MCF 10A (cell line): ENCODE data around the gene CHD9. TPM values are rescaled to one million over a fixed set of nuclear protein-coding genes. Genes with fewer than 3 reads are reported as not detected.
"Not testable (repeated sequence)": the region's sequence is repeated elsewhere in the genome, so short reads cannot be mapped to it uniquely, and the experiment has no call there.

ENCODE experiments used
- BruUV-seq: library from RNA; stranded (reverse); fragments of 400-500 nt; replicated peaks from 2 replicates; lab custom pipeline; 2021; lab: Mats Ljungman, UMichigan
- CTCF ChIA-PET: fragments of 300-600 bp; sonication (Branson Sonifier 250); formaldehyde crosslinking; extraction: SDS; loops from one replicate; lab custom pipeline; 2021; ENCODE audit warnings: antibody characterized with exemption, inconsistent platforms; lab: Yijun Ruan, JAX
- POLR2A ChIA-PET: fragments of 300-600, 350-650 bp; sonication (Branson Sonifier 250); formaldehyde crosslinking; extraction: SDS; loops from one replicate; lab custom pipeline; 2020; ENCODE audit warnings: antibody characterized with exemption, inconsistent platforms; lab: Yijun Ruan, JAX
- DNase-seq: peaks from one replicate; pipeline ENCODE4 v3.0.0-alpha.2; 2018; ENCODE audit not compliant: unreplicated experiment
- H3K27ac Mint-ChIP-seq: one replicate; pipeline ENCODE4 v1.8.0; 2022; ENCODE audit warnings: mild to moderate bottlenecking, low read depth, mixed read lengths; ENCODE audit not compliant: unreplicated experiment
- H3K27me3 Mint-ChIP-seq: one replicate; pipeline ENCODE4 v1.8.0; 2022; ENCODE audit warnings: mixed read lengths; ENCODE audit not compliant: insufficient read depth, unreplicated experiment
- H3K36me3 Mint-ChIP-seq: one replicate; pipeline ENCODE4 v1.8.0; 2022; ENCODE audit warnings: mild to moderate bottlenecking, moderate library complexity, mixed read lengths; ENCODE audit not compliant: insufficient read depth, unreplicated experiment
- H3K4me1 Mint-ChIP-seq: one replicate; pipeline ENCODE4 v1.8.0; 2022; ENCODE audit warnings: mixed read lengths; ENCODE audit not compliant: insufficient read depth, unreplicated experiment
- H3K4me3 Mint-ChIP-seq: one replicate; pipeline ENCODE4 v1.8.0; 2022; ENCODE audit warnings: mild to moderate bottlenecking, moderate library complexity, mixed read lengths; ENCODE audit not compliant: unreplicated experiment
- H3K9me3 Mint-ChIP-seq: one replicate; pipeline ENCODE4 v1.8.0; 2022; ENCODE audit warnings: mixed read lengths; ENCODE audit not compliant: unreplicated experiment
- CTCF ChIP-seq: fragments of 200-600 bp; IDR thresholded peaks from one replicate; pipeline ENCODE4 v1.8.0; 2022; ENCODE audit warnings: antibody characterized with exemption, mild to moderate bottlenecking; ENCODE audit not compliant: unreplicated experiment
- intact Hi-C: fragments of 100-400 bp; cut with micrococcal nuclease; formaldehyde crosslinking; loops from 2 replicates; pipeline ENCODE4 v1.14.1; 2022
- total RNA-seq: library from RNA; stranded (reverse); gene quantifications from 2 replicates; pipeline ENCODE4 v1.2.3, GENCODE V29; 2022

The CHD9 gene
- total RNA-seq, 1 experiment from 2014 or later, result 62.8 TPM

GRCh38 chr16:53068423-53068833 is 13.6 kb downstream of the CHD9 start:
- BruUV-seq, result no TSS peak
- intact Hi-C loops, result no loop called here
- peaks cover 6% of the 10 kb centered on the region for H3K4me1 Mint-ChIP-seq
- no peak overlapping the region for H3K4me3 Mint-ChIP-seq
- CTCF ChIA-PET, result no interaction called here
- TF ChIP-seq CTCF, result no peak
- POLR2A ChIA-PET, result interaction anchor here (0.8 kb wide), 1 partner anchor 15 kb away, joined by 3 read pairs; no protein-coding TSS in a partner anchor
- peaks cover 22% of the 10 kb centered on the region for H3K36me3 Mint-ChIP-seq
- H3K27ac Mint-ChIP-seq, result no peak overlapping the region
- no peaks in the 10 kb centered on the region for H3K27me3 Mint-ChIP-seq
- DNase-seq, result no peak
- H3K9me3 Mint-ChIP-seq, result no peaks in the 10 kb centered on the region

- Mint-ChIP-seq H3K36me3 (peaks cover 29% of the 10 kb centered on the region), H3K27me3 (no peaks in the 10 kb centered on the region), H3K9me3 (no peaks in the 10 kb centered on the region), H3K4me3 (no peak overlapping the region), H3K4me1 (peaks cover 6% of the 10 kb centered on the region), H3K27ac (no peak overlapping the region)
- no peak for TF ChIP-seq CTCF
- POLR2A ChIA-PET, result interaction anchor here (1.1 kb wide), 1 partner anchor 30 kb away, joined by 3 read pairs; no protein-coding TSS in a partner anchor
- intact Hi-C loops, result no loop called here
- no TSS peak for BruUV-seq
- CTCF ChIA-PET, result interaction anchor here (0.6 to 1.0 kb wide), 3 partner anchors 9 to 143 kb away, joined by 3 to 4 read pairs (median 3); partner anchors contain the start of gene CHD9
- DNase-seq, result no peak
Measured at GRCh38 chr16:53069772-53070171, 15.0 kb downstream of the CHD9 start.

GRCh38 chr16:53071748-53072301 is 17.0 kb downstream of the CHD9 start:
- H3K9me3 Mint-ChIP-seq, result no peaks in the 10 kb centered on the region
- intact Hi-C loops, result no loop called here
- H3K4me3 Mint-ChIP-seq, result no peak overlapping the region
- peaks cover 6% of the 10 kb centered on the region for H3K4me1 Mint-ChIP-seq
- POLR2A ChIA-PET, result no interaction called here
- H3K27ac Mint-ChIP-seq, result no peak overlapping the region
- CTCF ChIA-PET, result no interaction called here
- no peaks in the 10 kb centered on the region for H3K27me3 Mint-ChIP-seq
- no TSS peak for BruUV-seq
- H3K36me3 Mint-ChIP-seq, result peaks cover 29% of the 10 kb centered on the region
- no peak for DNase-seq
- no peak for TF ChIP-seq CTCF

GRCh38 chr16:53073022-53073421 is 18.2 kb downstream of the CHD9 start:
- no peak for DNase-seq
- Mint-ChIP-seq H3K4me1 (peaks cover 7% of the 10 kb centered on the region), H3K27me3 (no peaks in the 10 kb centered on the region), H3K9me3 (no peaks in the 10 kb centered on the region), H3K27ac (no peak overlapping the region), H3K4me3 (no peak overlapping the region), H3K36me3 (peaks cover 29% of the 10 kb centered on the region)
- intact Hi-C loops, result no loop called here
- no peak for TF ChIP-seq CTCF
- CTCF ChIA-PET, result interaction anchor here (0.5 to 0.7 kb wide), 2 partner anchors 18 to 186 kb away, joined by 3 to 4 read pairs; partner anchors contain the start of gene CHD9
- POLR2A ChIA-PET, result no interaction called here
- BruUV-seq, result no TSS peak

- BruUV-seq, H3K4me3 Mint-ChIP-seq, intact Hi-C loops, H3K27ac Mint-ChIP-seq, DNase-seq, H3K9me3 Mint-ChIP-seq, POLR2A ChIA-PET, H3K27me3 Mint-ChIP-seq: not testable (repeated sequence)
- CTCF ChIA-PET, result interaction anchor here (0.8 kb wide), 1 partner anchor 67 kb away, joined by 3 read pairs; no protein-coding TSS in a partner anchor
- peaks cover 20% of the 10 kb centered on the region for H3K4me1 Mint-ChIP-seq
- peaks cover 19% of the 10 kb centered on the region for H3K36me3 Mint-ChIP-seq
Measured at GRCh38 chr16:53074296-53074695, 19.5 kb downstream of the CHD9 start.

- ChIA-PET POLR2A (interaction anchor here (1.2 kb wide), 1 partner anchor 21 kb away, joined by 3 read pairs; the partner anchor contains the start of gene CHD9), CTCF (interaction anchor here (0.6 kb wide), 1 partner anchor 89 kb away, joined by 4 read pairs; no protein-coding TSS in a partner anchor)
- Mint-ChIP-seq H3K36me3 (peaks cover 16% of the 10 kb centered on the region), H3K4me1 (peaks cover 29% of the 10 kb centered on the region)
- BruUV-seq, intact Hi-C loops, H3K4me3 Mint-ChIP-seq, H3K27me3 Mint-ChIP-seq, H3K27ac Mint-ChIP-seq, DNase-seq, H3K9me3 Mint-ChIP-seq: not testable (repeated sequence)
Measured at GRCh38 chr16:53075461-53075860, 20.7 kb downstream of the CHD9 start.
